HG03097 (cell line): ENCODE measurements around the gene ROR1.
"Not testable (repeated sequence)": the region's sequence is repeated elsewhere in the genome, so short reads cannot be mapped to it uniquely, and the experiment has no call there.

Experiments used
- ATAC-seq: cut with Tn5 transposase; IDR thresholded peaks from one replicate; pipeline ENCODE4 v1.9.1; 2021; ENCODE audit not compliant: unreplicated experiment, low FRiP score

ROR1 gene

DNA sequence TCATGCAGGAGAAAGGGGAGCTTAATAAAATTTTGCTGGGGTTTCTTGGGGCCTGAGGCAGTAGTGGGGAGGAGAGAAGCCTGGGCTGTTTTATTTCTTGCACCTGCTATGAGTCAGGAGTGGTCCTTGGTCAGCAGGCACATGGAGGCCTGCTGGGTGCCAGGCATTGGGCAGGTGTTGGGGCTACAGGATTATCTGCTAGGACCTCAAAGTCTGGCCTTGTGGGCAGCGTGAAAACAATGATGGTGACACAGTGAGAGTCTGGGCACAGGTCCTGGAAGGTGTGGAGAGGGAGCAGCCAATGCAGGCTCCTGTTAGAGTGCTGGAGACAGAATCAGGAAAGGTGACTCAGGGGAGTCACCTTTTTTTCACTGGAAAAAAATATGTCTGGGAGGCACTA is 17.2 kb downstream of the ROR1 start:
- ATAC-seq = no peak

DNA sequence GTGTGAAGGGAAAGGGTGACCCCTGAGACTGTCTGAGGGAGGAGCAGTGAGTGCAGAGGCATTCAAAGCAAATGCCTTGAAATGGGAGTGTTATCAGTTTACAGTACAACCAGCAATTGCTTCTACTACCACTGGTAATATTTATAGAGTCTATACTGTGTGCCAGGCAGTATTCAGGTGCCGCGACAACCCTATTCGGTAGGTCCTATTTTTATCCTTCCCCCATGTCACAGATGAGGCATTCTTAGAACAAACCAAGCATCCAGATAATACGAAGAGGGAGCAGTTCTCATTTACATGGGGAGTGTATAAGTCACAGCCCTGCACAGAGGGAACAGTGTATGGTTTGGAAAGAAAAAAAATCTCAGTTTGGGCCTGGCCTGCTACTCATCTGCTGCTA is 18.3 kb downstream of the ROR1 start:
- ATAC-seq = no peak

DNA sequence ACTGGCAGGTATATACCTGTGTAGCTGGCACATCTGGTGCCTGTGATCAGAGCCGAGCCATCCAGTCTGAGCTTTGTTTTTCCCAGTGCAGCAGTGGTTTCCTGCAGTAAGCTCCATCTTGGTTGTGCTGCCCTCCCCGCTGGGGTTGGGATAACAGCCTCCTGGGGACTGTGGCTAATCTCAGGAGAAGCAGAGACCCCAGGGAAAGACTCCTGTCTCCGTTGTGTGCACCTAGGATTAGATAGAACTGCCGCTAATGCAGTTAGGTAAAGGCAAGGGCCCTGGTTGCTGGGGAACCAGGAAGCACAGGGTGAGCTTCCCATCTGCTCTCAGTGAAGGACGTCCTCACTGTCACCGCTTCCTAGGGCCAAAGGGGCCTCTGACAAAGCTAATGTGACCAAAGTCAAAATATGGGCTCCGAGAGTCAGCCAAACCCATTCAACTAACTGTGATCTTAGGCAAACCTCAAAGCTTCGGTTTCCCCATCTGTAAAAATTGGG is 20.0 kb downstream of the ROR1 start:
- no peak for ATAC-seq

DNA sequence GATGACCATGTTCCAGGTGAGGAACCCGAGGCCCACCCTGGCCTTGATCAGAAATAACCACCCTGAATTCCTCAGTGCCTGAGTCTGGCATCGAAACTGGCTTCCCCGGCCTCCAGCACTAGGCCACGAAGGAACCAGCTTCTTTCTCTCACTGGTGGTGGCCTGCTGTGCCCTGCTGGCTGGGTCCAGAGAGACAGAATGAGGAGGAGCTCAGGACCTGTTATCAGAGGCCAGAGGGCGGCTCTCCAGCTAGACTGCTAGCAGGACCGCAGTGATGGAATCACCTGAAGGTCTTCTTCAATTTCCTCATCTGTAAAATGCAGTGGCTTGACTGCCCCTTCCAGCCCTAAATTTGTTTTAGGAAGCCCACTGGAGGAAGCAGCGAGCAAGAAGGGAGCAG is 20.5 kb downstream of the ROR1 start:
- ATAC-seq = no peak

DNA sequence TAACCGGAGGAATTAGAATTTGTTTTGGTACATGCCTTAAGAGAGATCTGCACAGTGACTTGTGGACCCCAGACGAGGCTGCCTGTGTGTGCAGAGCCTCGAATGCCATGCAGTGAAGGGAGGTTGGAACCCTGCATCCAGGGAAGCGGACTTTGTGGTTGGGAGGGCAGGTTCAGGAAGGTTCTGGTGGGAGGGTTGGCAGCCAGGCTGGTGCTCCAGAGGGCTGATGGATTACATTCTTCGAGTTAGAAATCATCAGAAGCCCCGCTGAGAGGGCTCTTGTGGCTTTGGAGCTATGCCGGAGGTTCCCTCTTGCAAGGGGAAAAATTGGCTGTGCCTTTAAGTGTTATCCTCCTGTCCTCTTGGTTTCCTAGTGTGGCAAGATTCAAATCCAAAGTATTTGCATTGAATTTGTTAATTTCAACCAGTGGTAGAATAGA is 21.1 kb downstream of the ROR1 start:
- ATAC-seq = no peak

DNA sequence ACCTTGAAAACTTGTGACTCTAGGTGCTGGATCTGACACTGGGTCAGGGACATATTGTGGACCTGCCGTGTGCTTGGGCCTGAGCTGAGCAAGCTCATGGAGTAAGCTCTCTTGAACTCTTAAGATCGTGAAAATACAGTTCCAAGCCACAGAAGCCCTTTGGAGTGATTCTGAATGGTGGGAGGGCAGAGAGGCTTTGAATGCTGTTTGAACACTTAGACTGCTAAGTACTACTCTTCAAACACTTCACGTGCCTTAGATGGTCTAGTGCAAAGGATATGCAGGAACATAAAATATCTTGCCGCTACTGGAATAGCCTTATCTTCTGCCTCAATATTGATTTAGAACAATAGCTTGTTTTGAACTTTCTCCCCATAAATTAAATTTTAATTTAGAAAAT is 21.6 kb downstream of the ROR1 start:
- no peak for ATAC-seq

DNA sequence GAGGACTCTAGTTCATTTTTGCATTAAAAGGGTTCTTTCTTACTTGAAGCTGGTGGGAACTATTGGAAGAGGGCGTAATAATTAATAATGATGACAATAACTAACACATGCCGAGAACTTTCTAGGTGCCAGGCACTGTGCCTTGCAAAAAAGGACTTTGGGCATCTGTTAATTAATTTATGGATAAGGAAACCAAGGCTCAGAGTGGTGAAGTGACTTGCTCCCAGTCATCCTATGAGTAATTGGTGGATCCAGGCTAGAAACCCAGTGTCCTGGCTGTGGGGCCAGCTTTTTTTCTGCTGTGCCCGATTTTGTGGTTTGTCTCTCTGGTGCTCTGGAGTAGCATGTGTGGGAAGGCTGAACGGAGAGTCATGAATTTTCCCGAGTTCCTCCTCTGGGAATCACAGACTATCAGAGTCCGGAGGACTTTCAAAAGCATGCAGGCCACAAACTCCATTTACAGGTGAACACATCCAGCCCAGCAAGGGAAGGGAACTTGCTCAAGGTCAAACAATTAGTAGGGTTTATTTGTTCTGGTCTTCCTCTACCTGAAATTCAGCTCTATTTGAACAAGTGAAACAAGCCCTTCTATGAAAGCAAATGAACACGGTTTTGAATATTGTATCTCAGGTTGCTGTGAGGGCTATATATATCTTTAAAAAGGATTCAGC is 23.4 kb downstream of the ROR1 start:
- no peak for ATAC-seq

DNA sequence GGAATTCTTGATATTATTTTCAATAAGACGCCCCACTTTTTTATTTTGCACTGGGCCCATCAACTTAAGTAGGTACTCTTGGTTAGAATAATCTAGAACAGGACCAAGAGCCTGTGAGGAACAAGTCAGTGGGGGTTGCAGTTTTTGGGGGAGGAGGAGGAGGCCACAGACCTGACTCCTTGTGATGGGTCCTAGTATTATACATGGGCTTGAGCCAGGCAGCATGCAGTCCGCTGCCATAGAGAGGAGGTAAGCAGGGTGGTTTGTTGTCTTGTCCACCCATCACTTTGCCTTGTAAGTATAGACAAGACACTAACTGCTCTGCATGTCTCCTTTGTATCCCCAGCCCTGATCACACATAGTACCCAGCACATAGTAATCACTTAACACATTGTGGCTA is 24.5 kb downstream of the ROR1 start:
- ATAC-seq = no peak

DNA sequence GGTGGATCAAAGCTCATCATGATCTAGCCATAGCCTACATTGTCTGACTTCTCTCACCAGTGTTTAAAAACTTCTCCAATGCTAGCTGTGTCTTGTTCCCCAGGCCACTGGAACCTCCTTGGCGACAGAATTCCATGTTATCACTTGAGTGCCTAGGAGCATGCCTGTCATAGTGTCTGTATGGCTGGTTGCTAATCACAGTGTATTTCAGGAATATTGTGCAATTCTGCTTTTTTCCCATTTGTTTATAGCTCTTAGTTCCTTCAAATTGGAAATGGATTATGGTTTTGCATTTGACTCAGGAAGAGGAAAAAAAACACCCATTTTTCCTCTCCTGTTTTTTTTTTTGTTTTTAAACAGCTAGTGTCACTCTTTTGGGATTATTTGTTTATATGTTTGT is 25.5 kb downstream of the ROR1 start:
- no peak for ATAC-seq

DNA sequence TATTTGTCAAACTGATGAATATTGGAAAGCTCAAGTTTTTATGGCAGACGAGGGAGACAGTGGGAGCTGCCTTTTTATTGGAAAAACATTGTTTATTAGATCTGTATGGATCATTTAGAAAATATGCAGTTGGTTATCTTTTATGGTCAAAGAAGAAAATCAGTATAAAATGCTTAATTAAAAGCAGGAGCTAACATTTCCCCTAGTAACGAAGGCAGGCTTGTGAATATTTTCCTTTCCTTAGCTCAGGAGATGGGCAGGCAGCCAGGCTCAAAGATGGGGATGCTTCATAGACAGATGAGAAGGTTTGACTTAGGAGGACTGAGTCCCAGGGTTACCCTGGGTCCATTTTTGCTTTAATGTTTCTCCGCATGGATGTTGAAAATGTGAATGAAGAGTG is 26.0 kb downstream of the ROR1 start:
- ATAC-seq = no peak

DNA sequence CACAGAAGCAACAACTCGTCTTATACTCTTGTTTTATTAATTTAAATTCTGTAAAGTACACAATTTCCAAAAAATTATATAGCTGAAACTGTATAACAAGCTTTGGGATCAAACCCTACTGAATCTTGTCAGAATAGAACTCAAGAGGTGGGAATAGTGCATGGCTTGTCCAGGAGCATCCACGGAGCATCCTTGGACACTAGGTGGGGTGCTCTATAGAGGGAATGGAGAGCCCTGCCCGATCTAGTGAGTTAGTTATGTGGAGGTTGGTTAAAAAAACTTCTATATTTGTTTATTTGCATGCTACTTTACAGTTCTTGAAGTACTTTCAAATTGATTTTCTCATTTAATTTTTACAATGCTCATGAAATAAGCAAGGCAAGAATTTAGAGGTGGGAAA is 28.3 kb downstream of the ROR1 start:
- no peak for ATAC-seq

DNA sequence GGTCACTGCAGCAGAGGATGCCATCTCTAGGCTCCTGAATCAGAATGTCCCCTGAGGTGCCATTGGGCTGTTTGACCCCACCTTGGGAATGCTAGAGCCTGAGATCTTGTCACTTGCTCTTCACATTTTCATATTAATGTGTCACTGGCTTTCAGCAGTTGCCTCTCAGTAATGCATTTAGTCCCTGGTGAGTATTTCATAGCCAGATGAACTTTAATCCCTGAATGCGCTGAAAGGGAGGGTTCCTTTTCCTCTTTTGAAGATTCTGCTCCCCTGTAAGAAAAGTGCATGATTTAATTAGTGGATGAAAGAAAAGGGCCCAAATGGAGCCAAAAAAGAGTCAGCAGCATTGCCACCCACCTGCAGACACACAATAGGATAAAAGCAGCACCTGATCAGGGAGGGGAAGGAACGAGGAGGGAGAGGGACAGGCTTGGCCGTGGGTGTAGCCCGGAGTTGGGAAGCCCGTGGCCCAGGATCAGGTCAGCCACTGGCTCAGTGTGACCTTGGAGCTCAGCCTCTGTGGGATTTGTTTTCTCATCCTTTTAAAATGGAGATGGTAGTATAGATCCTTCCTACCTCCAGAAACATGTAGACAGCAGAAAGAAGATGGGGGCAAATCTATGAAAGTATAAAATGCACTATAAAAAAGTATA is 31.1 kb downstream of the ROR1 start:
- no peak for ATAC-seq

DNA sequence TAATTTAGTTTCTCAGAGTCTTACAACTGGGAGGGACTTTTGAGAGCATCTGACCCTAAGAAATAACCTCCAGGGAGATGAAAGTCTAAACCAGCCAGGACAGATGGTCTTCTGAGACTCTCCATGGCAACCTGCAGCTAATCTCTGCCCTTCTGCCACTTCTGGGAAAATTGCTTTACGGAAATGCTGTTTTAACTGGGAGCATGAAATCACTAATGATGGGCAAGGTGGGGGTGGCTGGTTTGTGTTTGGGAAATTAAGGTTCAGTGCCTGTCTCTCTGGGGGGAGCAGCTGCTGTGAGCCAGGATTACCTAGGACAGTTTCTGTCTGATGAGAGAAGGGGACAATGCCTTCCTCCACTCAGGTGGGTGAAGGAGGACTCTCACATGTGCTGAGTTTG is 33.2 kb downstream of the ROR1 start:
- no peak for ATAC-seq

DNA sequence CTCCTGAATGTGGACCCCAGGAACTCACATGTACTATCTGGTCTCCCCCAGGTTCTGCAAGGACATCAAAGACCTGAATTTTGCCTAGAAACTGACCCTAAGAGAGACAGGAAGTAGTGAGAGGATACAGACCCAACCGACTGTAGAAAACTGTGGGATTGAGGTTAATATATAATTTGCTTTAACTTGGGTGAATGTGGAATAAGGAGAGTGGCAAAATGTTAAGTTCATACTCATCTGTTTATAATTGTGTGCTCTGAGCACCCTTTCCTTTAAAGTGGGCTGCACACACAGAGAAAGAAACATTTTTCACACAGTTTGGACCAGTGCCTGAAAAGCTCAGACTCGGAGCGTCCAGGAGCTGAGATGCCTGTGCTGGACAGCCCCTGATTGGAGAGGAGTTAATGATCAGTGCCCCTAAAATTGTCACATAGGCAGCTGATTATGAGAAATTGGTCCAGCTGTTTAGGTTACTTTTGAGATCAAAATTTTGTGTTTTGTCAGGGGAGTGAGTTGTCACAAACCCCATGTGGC is 37.2 kb downstream of the ROR1 start:
- ATAC-seq = no peak

DNA sequence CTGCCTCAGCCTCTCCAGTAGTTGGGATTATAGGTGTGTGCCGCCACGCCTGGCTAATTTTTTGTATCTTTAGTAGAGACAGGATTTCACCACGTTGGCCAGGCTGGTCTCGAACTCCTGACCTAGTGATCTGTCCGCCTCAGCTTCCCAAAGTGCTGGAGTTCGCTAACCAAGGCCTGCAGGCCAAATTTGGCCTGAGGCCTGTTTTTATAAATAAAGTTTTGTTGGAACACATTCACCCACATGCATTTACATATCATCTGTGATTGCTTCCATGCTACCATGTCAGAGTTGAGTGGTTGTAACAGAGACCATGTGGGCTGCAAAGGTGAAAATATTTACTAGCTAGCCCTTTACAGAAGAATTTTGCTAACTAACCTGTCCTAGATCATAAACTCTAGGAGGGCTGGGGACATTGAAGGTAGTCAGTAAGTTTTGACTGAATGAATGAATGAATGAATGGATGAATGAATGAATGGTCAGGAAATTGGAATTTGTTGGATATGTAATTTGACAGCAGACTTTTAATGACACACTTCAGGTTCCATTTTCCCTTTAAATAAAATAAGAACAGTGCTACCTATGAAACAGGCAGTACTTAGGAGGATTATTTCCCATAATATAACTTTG is 38.4 kb downstream of the ROR1 start:
- ATAC-seq = no peak

DNA sequence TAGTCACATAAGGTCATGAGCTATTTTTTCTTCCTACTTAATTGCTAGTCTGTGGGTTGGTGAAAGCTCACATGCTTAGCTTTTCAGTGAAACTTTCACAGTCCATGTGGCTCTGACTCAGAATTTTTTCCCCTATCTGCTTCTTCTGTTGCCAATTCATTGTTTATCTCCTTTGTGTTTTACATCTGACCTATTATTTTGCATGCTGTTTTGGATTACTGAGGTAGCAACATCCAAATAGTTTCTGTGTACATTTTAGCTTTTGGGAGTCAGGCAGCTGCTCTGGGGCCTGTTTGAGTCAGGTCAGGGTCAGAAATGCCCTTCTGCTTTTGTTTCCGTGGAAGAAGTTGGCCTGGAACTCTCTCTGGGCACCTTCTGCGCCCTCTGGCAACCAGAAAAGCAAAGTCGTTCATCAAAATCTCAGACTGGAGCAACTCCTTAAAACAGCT is 40.0 kb downstream of the ROR1 start:
- ATAC-seq = no peak

DNA sequence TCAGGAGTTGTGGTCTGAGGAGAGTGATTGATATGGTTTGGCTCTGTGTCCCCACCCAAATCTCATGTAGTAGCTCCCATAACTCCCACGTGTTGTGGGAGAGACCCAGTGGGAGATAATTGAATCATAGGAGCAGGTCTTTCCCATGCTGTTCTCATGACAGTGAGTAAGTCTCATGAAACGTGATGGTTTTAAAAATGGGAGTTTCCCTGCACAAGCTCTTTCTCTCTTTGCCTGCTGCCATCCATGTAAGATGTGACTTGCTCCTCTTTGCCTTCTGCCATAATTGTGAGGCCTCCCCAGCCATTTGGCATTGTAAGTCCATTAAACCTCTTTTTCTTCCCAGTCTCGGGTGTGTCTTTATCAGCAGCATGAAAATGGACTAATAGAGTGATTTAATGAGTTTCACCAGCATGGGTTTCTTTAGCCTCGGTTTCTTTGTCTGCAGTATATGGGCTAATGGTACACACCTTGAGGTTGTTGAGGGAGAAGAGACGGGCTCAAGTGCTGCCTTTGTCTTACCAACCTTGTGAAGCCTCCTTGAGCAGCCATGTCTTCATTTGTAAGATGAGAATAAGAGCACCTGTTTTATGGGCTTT is 42.5 kb downstream of the ROR1 start:
- ATAC-seq = not testable (repeated sequence)

DNA sequence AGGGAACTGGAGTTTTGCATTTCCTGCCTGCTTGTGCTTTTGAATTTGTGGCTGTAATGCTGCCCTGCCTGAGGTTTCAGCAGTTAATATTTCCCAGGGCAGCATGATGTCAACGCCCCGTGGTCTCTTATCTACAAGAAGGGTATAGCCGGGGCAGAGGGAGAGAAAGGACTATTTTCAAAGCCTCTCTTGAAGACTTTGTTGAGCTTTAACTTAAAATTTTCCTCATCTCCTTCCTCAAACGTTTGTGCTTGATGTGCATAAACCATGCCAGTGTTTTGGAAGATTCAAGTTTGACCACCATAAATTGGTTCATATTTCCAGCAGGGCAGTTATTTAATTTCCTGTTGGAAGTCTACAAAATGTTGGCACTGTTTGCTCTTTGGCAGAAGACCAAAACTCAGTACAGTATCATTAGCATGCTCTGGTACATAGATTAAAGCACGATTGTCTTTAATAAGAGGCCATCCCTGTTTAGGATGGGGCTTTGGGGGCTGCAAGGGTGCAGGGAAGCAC is 43.4 kb downstream of the ROR1 start:
- ATAC-seq = no peak

DNA sequence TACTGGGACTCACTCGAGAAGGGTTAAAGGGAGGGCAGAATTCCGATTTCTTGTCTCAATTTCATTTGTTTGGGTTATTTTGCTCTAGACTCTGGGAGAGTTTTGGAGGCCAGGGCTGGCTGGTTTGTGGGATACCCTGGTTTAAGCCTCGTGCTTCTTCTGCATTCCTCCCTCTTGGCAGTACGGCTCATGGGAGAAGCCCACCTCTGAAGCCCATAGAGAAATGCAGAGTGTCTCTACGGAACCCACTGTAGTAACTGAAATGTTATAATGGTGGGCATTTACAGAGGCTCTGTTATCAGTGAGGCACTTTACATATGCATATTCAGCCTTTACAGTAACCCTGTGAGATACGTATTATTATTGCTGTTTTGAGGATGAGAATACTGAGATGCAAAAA is 43.9 kb downstream of the ROR1 start:
- ATAC-seq = no peak

DNA sequence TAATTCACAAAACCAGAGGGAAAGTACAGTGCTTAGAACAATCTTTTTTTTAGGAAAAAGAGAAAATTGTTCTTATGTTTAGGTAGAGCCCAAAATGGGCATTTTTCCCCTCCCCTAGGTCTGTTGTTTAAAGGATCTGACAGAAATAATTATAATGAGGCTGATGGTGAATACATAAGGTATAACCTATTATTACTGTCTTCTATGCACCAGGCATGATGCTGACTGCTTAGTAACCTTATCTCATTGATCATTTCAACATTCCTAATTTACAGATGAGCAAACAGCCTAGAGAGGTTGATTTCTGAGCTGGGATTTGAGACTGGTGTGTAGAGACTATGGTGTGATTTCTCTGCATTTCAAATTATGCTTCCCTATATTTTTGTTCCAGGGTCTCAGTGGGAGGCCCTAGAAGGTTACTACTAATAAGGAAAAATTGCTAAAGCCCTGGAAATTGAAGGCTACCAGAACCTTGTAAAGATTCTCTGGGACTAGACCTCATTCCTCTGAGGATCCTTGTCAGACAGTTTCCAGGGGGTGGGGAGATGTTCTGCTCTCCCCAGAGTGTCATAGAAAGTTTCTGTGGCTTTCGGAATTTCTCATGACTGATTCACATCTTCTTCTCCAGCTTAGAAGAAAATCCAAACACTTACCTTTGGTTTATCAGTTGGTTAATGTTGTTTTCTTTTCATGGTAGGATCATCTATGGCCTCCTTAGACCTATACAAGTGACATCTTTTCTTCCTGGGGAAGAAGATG is 44.9 kb downstream of the ROR1 start:
- no peak for ATAC-seq
